GM21423 (cell line): ENCODE measurements around the gene ADSL.
"Not testable (repeated sequence)": the region's sequence is repeated elsewhere in the genome, so short reads cannot be mapped to it uniquely, and the experiment has no call there.

Experiments
- ATAC-seq: cut with Tn5 transposase; IDR thresholded peaks from one replicate; pipeline ENCODE4 v1.9.1; 2021; ENCODE audit warnings: mild to moderate bottlenecking, moderate library complexity; ENCODE audit not compliant: unreplicated experiment

The ADSL gene

GRCh38 chr22:40367342-40367741, 21.0 kb downstream of the ADSL start:
- no peak for ATAC-seq

- no peak for ATAC-seq
These were observed 21.7 kb downstream of the ADSL start for GRCh38 chr22:40368016-40368415.

GRCh38 chr22:40368836-40369235, 22.5 kb downstream of the ADSL start:
- ATAC-seq = no peak

GRCh38 chr22:40374567-40374966, 28.3 kb downstream of the ADSL start:
- ATAC-seq = no peak

- ATAC-seq = no peak
These were observed 29.8 kb downstream of the ADSL start for GRCh38 chr22:40376149-40376548.

- ATAC-seq = no peak
These were observed 31.6 kb downstream of the ADSL start for GRCh38 chr22:40377931-40378330.

GRCh38 chr22:40378448-40378847, 32.1 kb downstream of the ADSL start:
- not testable (repeated sequence) for ATAC-seq

GRCh38 chr22:40381461-40381860, 35.2 kb downstream of the ADSL start:
- no peak for ATAC-seq

GRCh38 chr22:40383905-40384304, 37.6 kb downstream of the ADSL start:
- no peak for ATAC-seq

- no peak for ATAC-seq
These were observed 38.9 kb downstream of the ADSL start for GRCh38 chr22:40385036-40385782.

- no peak for ATAC-seq
These were observed 41.4 kb downstream of the ADSL start for GRCh38 chr22:40387746-40388145.

GRCh38 chr22:40388231-40388630, 41.9 kb downstream of the ADSL start:
- no peak for ATAC-seq

GRCh38 chr22:40391417-40391816, 45.1 kb downstream of the ADSL start:
- ATAC-seq = no peak

- ATAC-seq = no peak
These were observed 46.3 kb downstream of the ADSL start for GRCh38 chr22:40392618-40393017.

- ATAC-seq = no peak
These were observed 48.3 kb downstream of the ADSL start for GRCh38 chr22:40394607-40395006.

GRCh38 chr22:40395607-40396006, 49.3 kb downstream of the ADSL start:
- ATAC-seq = no peak

- no peak for ATAC-seq
These were observed 50.6 kb downstream of the ADSL start for GRCh38 chr22:40396882-40397281.

- no peak for ATAC-seq
These were observed 51.1 kb downstream of the ADSL start for GRCh38 chr22:40397396-40397795.

- ATAC-seq = no peak
These were observed 53.3 kb downstream of the ADSL start for GRCh38 chr22:40399621-40400020.

GRCh38 chr22:40400159-40400558, 53.9 kb downstream of the ADSL start:
- ATAC-seq = no peak

- no peak for ATAC-seq
These were observed 55.2 kb downstream of the ADSL start for GRCh38 chr22:40401532-40401931.

GRCh38 chr22:40401981-40402406, 55.7 kb downstream of the ADSL start:
- no peak for ATAC-seq

GRCh38 chr22:40403141-40403540, 56.8 kb downstream of the ADSL start:
- ATAC-seq = no peak
